SKM-1 treated with dmso at 0.1 percent for 144 hours (cell line): ENCODE results near the gene GRAMD1C.
"Not testable (repeated sequence)": the region's sequence is repeated elsewhere in the genome, so short reads cannot be mapped to it uniquely, and the experiment has no call there.

Experiments used
- DNase-seq: peaks from one replicate; lab custom pipeline; 2025; ENCODE audit not compliant: unreplicated experiment; lab: John Stamatoyannopoulos, UW

GRAMD1C gene

DNA sequence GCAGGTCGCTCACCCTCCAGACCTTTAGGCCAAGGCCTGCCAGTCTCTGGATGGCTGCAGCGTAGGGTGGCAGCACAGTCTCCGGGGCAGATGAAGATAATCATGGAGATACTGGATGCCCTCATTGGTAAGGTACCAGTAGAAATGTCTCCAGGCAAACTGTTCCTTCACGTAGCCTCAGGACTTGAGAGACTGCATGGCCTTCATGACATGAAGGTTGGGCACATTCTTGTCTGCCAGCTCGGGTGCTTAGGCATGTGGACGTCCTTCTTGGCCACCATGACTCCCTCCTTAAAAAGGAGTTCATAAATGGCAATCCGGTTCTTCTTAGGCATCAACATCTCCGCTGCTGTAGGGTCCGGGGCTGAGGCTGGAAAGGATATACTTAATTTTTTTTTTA, 11.8 kb downstream of the GRAMD1C start:
- not testable (repeated sequence) for DNase-seq

GRCh38 chr3:113852506-113852905, 13.9 kb downstream of the GRAMD1C start:
- DNase-seq = no peak

DNA sequence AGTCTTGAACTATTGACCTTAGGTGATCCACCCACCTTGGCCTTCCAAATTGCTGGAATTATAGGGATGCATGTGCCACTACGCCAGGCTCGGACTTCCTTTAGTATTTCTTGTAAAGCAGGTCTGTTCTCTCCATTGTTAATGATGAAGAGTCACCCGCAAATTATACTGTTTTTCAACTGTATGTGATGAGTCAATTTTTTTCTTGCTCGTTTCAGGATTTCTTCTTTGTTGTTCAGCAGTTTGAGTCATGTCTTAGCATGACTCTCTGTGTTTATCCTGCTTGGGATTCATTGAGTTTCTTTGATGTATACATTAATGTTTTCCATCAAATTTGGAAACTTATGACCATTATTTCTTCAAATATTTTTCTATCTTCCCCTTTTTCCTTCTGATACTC, 28.9 kb downstream of the GRAMD1C start:
- no peak for DNase-seq

DNA sequence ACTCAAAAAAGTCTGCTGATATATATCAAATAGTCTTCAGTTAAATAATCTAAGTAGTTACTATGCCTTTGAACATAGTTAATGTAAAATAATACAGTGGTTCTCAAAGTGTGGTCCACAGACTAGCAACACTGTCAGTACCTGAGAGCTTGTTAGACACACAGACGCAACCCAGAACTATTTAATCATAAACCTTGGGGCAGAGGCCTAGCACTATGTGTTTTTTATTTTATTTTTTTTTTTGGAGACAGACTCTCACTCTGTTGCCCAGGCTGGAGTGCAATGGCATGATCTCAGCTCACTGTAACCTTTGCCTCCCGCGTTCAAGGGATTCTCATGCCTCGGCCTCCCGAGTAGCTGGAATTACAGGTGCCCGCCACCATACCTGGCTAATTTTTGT, 34.7 kb downstream of the GRAMD1C start:
- no peak for DNase-seq

- DNase-seq = no peak
Observed at GRCh38 chr3:113873814-113874526, 35.4 kb downstream of the GRAMD1C start.

DNA sequence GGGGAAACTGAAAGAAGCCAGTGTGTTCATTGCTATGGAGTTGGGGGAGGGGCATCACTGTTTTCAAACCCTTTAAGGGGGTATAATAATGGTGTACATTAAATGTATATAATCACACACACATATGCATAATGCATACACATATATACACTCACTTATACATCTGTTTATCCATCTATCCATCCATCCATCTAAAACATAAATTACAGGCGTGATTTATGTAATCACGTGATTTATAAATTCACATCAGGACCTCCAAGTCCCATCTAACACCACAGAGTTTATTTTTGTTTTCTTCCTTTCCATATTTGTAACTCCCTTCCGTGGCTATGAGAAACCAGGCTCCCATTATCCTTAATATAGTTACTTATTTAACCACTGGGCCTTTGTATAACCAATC, 39.8 kb downstream of the GRAMD1C start:
- DNase-seq = no peak

DNA sequence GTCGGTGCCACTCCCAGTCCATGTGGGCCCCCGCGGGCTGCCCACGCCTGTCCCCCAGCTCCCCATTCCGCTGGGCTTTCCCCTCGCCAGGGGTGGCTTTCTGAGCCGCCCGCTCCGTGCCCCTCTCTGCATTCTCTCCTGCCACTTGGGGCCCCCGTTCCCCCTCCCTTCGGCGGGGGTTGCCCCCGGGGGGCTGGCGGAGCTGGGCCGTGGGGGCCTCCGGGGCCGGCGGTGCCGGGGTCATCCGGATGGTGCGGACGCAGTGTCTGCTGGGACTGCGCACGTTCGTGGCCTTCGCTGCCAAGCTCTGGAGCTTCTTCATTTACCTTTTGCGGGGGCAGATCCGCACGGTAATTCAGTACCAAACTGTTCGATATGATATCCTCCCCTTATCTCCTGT, 46.5 kb downstream of the GRAMD1C start:
- no peak for DNase-seq

DNA sequence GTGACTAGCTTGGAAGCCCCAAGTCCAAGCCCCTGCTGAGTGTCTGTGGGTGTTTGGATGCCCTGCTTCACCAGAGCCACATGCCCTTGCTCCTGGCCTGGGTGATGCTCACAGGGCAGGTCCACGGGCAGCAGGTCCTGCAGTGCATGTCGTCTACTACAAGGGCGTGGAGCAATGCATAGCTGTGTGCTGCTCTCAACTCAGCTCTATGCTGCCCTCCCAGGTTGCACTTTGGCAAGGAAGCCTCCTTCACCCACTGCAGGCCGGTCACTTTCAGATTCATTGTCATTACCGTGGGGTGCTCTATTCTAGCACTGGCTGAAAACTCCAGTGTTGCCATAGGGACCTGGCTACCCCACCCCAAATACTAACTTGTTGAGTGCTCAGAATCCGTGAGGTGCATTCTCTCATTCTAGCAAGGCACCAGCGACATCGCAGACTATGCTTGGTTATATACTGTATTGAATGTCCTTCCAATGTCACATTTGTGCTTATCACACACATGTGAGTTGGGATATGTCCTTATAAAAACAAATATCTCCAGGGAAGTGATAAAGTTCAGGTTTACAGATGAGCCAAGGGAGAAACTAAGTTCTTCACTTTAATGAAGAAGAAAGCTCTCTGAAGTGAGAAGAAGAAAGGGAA, 51.8 kb downstream of the GRAMD1C start:
- DNase-seq = no peak

GRCh38 chr3:113894927-113895326, 56.3 kb downstream of the GRAMD1C start:
- DNase-seq = no peak

DNA sequence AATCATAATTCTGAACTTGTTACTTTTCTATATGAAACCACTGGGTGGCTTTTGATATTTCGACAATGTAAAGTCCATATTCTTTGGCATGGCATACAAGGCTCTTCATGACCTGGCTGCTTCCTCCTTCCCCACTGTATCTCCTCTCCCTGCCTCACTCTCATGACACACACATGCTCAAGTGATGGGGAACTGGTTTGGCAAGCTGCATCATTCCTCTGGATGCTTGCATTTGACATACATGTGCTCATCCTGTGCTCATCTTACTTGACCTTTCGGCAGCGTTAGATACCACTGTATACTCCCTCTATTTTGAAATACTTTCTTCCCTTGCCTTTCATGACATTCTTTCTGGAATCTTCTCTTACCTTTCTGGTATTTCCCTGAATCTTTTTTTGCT, 57.4 kb downstream of the GRAMD1C start:
- no peak for DNase-seq

GRCh38 chr3:113896930-113897329, 58.3 kb downstream of the GRAMD1C start:
- DNase-seq = no peak

GRCh38 chr3:113897373-113897777, 58.8 kb downstream of the GRAMD1C start:
- no peak for DNase-seq

GRCh38 chr3:113898892-113899291, 60.3 kb downstream of the GRAMD1C start:
- DNase-seq = peak; percentile 75

- no peak for DNase-seq
Observed at GRCh38 chr3:113906568-113907140, 68.1 kb downstream of the GRAMD1C start.

GRCh38 chr3:113908133-113908532, 69.5 kb downstream of the GRAMD1C start:
- no peak for DNase-seq

- DNase-seq = no peak
Observed at GRCh38 chr3:113910966-113911365, 72.4 kb downstream of the GRAMD1C start.

DNA sequence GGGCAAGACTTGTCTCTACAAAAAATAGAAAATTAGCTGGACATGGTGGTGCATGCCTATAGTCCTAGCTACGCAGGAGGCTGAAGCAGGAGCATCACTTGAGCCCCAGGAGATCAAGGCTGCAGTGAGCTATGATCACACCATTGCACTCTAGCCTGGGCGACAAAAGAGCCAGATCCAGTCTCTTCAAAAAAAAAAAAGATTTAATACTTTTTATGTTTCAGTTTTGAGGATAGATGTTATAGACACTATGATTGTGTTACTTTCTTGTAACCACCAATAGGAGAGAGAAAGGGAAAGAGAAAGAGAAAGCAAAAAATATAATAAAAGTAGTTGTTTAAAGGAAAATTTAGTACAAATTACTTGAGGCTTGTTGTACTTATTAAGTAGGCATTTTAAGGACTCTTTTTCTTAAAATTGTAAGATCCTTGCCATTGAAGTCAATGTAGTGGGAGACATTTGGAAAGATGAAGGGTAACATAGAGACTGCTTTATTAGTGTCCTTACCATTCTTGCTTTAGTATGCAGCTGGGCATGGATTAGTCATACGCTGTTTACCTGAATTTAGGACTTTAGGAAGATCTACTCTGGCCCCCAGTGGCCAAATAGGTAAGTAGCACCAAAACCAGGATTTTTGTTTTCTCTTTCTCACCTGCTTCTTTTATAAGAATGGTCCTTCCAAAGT, 74.1 kb downstream of the GRAMD1C start:
- DNase-seq = peak; percentile 52

GRCh38 chr3:113914646-113915045, 76.1 kb downstream of the GRAMD1C start:
- DNase-seq = no peak

- DNase-seq = no peak
Observed at GRCh38 chr3:113927556-113927955, 89.0 kb downstream of the GRAMD1C start.

GRCh38 chr3:113946831-113947230, 108.2 kb downstream of the GRAMD1C start:
- no peak for DNase-seq

DNA sequence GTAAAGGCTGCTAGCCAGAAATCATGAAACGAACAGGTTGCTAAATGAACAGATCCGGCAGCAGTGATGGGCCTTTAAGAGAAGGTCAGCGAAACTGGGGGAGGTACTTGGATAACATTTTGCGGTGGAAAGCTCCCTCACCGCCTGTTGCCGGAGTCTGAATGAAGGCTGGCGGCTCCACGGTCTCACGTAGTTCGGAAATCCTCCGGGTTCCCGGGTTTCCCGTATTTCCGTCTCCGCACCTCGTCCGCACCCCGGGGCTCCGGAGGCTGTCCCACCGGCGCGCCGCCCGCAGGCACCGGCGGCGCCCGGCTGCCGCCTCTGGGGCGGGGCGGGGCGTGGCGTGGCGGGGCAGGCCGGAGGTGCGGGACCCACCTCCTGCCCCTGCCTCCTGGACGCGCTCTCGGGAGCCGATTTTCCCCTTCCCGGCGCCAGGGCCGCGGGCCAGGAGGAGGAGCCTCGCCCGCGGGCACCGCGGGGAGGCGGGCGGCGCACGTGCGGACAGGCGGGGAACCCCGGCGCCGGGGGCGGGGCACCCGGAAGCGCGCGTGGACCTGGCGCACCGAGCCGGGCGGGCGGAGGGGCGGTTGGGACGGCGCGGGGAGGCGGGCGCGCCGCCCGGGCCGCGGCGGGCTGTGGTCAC, 108.9 kb downstream of the GRAMD1C start, which contains the start of gene ZDHHC23:
Gene ZDHHC23 (plus strand): TSS at position 642 of the 643 bp plus-strand sequence. CDS start 790 bp downstream, outside the sequence.
- DNase-seq = peak; percentile 58
